NCI-H2029 treated with DMSO at 0.1 percent for 48 hours (cell line): Measurements from ENCODE around the gene NT5DC3.
"Not testable (repeated sequence)": the region's sequence is repeated elsewhere in the genome, so short reads cannot be mapped to it uniquely, and the experiment has no call there.

ENCODE experiments used
- DNase-seq: peaks from one replicate; lab custom pipeline; 2025; lab: John Stamatoyannopoulos, UW

NT5DC3 gene

DNA sequence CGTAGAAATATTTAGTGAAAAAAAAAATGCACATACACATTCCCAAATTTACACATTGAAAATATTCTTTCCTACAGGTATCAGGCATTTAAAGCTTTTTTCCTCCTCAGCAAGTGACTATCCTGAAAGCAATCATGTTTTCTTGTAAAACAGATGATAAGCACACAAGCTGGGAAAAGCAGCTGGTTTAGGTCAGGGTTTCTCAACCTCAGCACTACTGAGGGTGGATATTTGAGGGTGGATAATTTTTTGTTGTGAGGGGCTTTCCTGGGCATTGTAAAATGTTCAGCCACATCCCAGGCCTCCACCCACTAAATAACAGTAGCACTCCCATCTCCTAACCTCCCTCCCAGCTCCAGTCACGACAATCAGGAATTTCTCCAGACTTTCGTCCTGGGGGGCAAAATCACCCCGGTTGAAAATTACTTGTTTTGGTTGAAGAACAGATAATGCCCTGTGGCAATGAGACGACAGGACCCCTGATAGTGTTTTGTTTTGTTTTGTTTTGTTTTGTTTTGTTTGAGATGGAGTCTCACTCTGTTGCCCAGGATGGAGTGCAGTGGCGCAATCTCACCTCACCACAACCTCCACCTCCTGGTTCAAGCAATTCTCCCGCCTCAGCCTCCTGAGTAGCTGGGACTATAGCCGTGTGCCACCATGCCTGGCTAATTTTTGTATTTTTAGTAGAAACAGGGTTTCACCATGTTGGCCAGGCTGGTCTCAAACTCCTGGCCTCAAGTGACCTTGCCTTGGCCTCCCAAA lies 15.0 kb upstream of the NT5DC3 start:
- no peak for DNase-seq

DNA sequence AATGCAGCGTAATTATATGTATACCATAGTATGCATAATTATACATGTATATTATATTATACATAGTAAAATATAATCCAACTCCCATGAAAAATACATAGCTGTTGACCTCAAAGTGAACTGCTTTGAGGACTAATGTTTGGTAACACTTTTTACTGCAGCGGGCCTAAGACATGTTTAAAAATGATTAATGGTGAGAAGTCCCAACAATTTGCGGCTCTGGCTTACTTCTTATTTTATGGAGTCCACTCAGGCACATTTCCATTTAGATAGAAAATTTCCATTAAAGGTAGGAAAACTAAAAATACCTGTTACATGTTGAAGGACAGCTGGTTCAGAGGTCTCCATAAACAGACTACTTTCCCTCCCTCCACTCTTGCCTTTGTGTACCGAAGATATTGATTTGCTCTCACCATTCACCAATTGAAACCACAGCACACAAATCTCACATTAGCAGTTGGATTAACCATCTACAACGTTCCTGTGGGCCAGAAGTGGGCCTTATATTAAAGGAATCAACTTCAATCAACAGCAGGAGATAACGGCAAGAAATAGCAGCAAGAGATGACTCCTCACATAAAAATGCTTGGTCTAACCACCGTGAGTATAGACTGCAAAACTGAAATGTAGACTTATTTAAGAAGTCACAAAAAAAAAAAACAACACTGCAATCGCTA lies 14.1 kb upstream of the NT5DC3 start:
- DNase-seq: peak; percentile 54

DNA sequence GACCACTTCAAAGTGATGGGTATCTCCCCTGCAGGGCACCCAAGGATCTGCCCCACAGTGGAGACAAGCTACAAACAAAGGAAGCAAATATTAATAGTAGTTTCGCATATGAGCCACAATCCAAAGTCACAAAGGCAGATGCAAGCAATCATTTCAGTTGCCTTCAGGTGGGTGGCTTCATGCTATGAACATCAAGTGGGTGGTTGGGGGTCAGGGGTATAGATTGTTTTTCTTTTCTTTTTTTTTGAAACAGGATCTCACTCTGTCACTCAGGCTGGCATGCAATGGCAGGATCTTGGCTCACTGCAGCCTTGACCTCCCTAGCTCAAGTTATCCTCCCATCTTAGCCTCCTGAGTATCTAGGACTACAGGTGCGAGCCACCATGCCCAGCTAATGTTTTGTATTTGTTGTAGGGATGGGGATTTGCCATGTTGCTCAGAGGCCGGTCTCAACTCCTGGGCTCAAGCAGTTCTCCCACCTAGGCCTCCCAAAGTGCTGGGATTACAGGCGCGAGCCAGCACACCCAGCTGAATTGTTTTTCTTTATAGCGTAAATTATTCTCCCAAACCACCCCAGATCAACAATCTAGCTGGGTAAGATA lies 13.4 kb upstream of the NT5DC3 start:
- no peak for DNase-seq

DNA sequence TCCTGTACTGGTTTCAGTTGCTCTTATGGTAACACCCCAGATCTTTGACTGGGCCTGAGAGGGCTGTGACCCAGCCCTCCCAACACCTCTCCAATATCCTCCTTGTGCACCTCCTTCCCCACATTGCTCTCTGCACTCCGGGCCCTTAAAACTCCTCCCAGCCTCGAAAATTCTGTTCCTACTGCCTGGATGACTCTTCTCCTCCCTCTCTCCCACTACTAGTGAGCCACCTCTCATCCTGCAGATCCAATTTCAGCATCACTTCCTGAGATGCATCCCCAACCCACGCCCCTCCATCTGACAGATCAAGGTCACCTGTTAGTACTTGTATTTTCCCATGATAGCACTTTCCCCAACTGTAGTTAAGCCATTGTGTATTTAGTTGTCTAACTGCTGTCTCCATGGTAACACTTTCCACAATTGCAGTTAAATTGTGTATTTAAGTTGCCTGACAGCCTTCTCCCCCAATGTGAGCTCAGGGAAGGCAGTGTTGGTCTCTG lies 11.5 kb upstream of the NT5DC3 start:
- peak; percentile 80 for DNase-seq

DNA sequence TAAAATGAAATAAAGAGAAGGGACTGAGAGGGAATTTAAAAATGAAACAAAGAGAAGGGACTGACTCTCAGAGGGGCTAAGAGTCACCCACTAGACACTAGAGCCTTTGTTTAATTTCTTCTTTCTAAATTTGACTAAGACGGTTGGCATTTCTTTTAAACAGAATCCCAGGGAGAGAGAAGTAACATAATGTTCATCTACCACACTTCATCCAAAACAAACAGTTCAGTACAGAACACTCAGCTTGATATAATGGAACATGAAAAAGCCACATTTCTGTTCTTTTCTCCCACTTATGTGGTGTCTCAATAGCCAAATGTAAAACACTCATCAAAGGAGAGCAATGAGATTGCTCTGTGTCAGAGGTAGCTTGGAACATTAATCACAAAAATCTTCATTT lies 10.1 kb upstream of the NT5DC3 start:
- DNase-seq: no peak

DNA sequence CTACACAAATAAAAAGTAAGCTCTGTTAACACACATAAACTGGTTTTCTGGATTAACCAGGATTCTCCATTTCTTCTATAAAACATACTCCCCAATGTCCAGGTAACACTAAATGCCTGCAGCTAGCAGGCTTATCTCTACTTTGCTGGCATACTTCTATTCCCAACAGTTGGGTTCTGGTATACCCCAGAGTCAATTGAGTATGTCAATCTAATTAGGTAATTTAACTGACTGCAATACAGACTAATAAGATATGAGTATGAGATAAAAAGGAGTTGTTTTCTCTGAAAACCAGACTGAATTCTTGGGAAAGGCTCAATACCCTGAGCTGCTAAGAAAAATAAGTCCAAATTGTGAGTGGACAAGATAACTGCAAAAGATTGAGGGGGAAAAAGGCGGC lies 9.4 kb upstream of the NT5DC3 start:
- DNase-seq: no peak

DNA sequence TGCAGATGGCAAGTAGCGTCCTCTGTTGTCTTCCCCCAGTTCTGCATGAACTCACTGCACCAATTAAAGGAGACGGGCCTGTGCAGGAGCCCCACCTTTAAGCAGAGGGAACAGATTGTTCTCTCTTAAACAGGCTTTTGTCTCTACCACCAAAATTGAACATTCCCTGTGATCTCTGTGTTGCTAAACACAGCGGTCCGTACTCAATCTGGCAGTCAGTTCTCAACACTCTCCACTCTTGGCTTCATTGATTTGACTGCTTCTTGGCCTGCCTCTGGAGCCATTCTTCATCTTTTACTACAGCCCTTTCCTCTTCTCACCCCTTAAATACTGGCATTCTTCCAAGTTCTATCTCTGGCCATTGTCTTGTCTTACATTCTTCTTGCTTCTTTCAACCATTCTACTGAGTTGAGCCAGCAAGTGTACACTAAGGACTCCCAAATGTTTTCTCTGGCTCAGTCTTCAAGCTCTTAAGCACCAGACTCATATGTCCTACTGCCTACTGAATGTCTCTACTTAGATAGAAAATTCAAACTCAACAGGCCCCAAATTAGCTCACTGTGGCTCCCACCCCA lies 8.0 kb upstream of the NT5DC3 start:
- DNase-seq: no peak

DNA sequence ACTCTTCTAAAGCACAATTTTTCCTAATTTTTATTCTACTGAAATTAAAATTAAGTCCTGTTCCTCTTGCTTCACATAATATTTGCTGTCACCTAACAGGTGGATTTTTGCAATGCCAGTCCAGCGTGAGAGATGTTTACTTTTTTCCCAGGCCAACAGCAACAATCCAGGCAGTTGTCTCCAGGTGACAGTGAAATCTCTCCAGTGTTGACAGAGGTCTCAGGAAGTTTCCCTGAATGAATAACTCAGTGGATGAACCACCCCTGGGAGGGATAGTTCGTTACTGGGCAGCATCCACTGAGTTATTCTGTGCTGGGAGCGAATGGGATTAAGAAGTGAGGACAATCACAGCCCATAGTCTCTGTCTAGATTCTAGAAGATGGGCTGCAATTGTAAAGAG lies 7.1 kb upstream of the NT5DC3 start:
- DNase-seq: no peak

DNA sequence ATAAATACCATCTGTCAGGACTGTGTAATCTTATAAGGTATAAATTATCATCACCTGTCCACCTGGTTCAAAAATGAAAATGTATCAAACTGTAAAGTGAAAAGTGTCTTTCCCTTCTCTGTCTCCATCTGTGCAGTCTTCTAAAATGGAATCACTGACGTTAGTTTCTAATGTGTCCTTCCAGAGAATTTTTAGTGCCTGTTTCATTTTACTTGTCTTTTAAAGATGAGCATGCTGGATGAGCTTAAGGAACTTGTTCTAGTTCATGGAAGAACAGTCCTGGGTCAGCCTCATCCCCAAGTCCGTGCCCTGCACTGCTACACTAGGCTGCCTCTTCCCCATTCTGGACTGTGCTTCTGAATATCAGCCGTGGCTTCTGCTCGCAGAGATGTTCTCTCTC lies 5.4 kb upstream of the NT5DC3 start:
- no peak for DNase-seq

DNA sequence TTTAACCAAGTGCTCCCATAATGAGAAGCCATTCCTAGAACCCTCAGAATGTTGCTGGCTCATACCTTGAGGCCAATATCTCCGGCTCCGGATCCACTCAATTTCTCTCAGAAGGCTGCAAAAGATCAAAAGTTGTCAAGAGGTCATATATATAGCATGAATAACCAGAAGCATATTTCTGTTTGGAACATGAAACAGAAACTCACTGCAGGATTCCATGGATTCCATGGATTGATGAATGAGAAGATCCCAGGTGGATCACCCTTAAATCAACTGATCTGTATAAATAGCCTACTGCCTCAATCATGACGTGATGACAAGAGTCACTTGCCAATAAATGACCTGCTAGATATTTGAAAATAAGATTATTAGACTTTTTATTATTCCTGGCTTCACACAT lies 3.3 kb upstream of the NT5DC3 start:
- DNase-seq: no peak

DNA sequence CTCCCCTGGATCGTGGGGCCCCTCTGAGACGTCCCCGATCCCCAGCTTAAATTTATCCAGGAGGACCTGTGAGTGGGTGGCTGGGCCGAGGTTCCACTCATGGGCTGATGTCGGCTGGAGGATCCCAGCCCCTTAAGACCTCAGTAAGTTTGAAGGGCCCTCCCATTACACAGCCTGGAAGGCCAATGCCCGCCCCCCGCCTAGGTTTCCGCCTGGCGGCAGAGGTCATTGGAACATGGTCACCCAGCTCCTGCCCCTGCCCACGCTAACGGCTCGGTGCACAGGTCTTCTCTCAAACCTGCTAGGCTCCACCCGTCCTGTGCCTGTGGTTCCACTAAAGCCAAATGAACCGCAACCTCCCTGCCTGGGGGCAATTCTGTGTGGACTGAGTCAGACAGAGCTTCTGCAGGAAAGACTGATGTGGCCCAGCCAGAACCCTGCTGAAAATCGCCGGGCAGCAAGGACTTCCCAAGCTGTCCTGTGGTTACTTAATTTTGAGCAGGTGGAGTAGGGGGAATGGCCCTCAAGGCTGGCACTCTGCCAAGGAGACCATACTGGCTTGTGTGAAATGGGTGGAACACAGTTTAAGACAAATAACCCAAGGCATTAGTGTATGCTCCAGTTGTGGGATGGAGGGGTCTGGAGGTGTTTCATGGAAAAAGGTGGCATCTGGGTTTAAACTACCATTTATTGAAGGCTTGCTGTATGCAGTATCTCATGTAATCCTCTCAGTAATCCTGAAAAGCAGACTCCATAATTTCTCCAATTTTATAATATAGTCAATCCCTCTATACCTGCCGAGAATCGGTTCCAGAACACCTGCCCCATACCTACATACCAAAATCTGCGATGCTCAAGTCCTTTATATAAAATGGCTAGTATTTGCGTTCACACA lies 903 bp upstream of the NT5DC3 start:
- no peak for DNase-seq

DNA sequence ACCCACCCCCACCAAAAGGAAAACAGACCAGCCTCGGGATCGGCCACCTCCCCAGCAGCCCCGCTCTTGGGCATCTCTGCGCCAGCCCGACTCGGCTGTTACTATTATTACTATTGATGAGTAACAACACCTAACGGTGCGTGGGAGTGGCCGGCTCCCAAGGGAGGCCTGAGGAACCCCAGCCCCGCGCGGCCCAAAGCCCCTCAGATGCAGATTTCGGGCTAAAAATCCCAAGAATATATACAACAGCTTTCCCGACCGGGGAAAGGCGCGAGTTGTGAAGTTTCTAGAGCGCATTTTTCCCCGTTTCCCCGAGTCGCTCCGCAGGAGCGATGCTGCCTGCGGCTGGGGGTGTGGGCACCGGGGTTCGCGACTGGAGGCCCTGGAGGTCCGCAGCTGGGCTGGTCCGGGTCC lies 565 bp downstream of the NT5DC3 start:
- DNase-seq: no peak

DNA sequence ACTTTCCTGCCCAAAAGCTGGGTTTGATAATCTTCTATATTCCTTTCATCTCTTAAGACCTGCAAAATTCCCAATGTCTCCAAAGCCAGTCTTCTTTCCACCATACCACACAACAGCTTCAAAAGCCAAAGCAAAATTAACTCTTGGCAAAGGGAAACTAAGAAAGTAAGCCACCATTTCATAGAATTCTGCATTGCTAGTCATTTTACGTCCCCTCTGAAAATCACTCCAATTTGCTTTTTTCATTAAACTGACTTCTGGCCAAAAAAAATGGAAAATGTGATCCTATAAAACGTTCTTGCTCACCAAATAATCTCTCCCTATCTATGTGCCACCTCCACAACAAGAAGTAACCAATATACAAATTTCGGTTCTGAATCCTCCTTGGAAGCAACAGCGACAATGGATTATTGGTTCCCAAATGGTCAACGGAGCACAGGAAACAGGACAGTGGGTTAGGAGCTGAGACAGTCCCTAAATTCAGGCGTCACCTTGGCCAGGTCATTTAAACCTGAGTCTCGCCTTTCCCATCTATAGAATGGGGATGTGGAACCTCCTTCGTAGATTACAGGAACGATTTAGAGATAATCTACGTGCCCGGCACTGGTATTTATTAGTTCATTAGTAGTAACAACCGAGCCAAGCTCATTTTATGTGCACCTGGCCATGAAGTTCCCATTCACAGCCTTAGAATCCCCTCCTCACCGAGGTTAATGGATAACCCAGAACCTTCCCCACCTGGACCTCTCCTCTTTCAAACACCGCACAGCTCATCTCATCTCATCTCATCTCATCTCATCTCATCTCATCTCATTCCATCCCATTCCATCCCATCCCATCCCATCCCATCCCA lies 1.2 kb downstream of the NT5DC3 start:
- no peak for DNase-seq

DNA sequence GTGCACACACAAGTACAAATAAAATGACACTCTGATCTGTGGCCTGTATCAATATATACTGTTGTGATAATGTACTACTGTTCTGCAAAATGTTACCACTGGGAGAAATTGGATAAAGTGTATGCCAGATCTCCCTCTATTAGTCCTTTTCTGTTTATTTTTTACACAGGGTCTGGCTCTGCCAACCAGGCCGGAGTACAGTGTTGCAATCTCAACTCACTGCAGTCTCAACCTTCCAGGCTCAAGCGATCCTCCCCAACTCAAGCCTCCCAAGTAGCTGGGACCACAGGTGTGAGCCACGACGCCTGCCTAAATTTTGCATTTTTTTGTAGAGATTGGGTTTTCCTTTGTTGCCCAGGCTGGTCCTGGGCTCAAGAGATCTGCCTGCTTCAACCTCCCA lies 1.9 kb downstream of the NT5DC3 start:
- DNase-seq: no peak

DNA sequence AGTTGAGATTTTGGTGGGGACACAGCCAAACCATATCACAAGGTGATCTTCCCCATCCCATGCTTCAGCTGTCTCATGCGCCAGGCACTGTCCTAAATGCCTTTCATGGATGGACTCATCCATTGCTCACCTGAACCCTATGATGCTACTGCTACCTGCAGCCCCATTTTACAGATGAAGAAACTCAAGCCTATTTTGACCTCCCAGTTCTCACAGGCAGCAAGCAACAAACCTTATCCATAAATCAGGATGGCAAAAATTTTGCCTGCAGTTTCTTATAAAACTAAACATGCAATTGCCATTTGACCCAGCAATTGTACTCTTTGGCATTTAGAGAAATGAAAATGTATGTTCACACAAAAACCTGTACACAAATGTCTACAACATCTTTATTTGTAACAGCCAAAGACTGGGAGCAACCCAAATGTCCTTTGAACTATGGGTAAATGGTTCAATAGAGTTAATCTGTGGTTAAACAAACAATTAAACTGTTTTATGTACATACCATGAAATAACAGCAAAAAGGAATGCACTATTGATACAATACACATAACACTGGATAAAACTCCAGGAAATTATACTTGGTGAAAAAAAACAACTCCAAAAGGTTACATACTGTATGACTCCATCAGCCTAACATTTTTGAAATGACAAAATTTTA lies 2.6 kb downstream of the NT5DC3 start:
- DNase-seq: no peak

DNA sequence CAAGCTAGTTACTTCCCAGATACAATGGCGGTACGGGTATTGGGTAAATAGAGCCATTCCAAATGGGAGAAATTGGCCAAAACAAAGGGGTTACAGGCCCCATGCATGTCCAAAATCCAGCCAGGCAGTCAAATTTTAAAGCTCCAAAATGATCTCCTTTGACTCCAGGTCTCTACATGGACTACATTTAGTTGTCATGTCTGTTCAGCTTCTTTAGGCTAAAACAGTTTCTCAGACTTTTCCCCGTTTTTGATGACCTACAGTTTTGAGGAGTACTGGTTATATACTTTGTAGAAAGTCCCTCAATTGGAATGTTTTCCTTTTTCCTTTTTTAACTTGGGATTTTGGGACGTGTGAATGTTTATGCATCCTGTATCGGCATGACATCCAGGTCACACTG lies 4.7 kb downstream of the NT5DC3 start:
- DNase-seq: no peak

DNA sequence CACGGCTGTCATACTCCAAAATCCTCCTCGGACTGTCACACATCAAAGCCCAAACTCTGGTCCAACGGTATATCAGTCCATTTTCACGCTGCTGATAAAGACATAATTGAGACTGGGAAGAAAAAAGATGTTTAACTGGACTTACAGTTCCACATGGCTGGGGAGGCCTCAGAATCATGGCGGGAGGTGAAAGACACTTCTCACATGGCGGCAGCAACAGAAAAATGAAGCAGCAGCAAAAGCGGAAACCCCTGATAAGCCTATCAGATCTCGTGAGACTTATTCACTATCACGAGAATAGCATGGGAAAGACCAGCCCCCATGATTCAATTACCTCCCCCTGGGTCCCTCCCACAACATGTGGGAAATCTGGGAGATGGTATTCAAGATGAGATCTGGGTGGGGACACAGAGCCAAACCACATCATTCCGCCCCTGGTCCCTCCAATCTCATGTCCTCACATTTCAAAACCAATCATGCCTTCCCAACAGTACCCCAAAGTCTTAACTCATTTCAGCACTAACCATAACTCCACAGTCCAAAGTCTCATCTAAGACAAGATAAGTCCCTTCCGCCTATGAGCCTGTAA lies 5.2 kb downstream of the NT5DC3 start:
- not testable (repeated sequence) for DNase-seq

DNA sequence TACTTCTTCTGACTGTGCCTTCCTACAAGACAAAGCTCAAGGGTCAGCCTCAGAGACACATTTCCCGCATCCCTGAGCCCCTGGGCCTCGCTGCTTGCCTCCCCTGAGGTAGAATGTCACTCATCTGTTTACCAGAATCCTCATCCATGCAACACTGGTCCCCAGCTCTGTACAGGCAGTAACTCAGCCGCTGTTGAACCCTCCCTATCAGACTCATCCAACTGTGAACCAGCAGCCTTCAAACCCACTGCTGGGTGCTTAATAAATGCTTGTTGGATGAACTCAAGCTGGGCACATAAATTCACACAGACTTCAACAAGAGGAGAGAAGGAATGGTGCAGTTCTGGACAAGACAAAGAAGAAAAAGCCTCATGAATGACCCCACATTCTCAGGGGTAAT lies 6.1 kb downstream of the NT5DC3 start:
- DNase-seq: no peak

DNA sequence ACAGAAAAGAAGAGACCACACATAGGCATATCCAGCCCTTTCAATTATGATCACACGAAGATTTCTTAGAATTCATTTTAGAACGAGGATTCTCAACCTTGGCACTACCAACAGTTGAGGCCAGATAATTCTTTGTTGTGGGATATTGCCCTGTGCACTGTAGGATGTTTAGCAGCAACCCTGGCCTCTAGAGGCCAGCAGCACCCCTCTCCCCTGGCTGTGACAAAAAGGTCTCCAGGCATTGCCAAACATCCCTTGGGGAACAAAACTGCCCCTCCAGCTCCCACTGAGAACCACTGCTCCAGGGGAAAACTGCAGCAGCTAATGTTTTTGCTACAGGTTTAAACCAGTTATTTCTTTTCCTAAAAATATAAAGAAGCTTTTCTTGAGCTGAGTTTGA lies 7.1 kb downstream of the NT5DC3 start:
- no peak for DNase-seq
